GM21367 (cell line): Measurements from ENCODE around the gene CFAP73.
"Not testable (repeated sequence)": the region's sequence is repeated elsewhere in the genome, so short reads cannot be mapped to it uniquely, and the experiment has no call there.

Experiments used
- ATAC-seq: cut with Tn5 transposase; IDR thresholded peaks from one replicate; pipeline ENCODE4 v1.9.1; 2021; ENCODE audit not compliant: unreplicated experiment

The CFAP73 gene

GRCh38 chr12:113185180-113186032 lies 35.9 kb downstream of the CFAP73 start, which contains the start of the genes DDX54 and RITA1:
TSS of gene DDX54 (minus strand) at chr12:113185478. CDS start at chr12:113185451, 27 bp downstream.
TSS of gene RITA1 (plus strand) at chr12:113185721. CDS start at chr12:113186747, 1,026 bp downstream.
- peak; percentile 43 for ATAC-seq

- no peak for ATAC-seq
Measured at GRCh38 chr12:113186033-113186365, 36.5 kb downstream of the CFAP73 start.

DNA sequence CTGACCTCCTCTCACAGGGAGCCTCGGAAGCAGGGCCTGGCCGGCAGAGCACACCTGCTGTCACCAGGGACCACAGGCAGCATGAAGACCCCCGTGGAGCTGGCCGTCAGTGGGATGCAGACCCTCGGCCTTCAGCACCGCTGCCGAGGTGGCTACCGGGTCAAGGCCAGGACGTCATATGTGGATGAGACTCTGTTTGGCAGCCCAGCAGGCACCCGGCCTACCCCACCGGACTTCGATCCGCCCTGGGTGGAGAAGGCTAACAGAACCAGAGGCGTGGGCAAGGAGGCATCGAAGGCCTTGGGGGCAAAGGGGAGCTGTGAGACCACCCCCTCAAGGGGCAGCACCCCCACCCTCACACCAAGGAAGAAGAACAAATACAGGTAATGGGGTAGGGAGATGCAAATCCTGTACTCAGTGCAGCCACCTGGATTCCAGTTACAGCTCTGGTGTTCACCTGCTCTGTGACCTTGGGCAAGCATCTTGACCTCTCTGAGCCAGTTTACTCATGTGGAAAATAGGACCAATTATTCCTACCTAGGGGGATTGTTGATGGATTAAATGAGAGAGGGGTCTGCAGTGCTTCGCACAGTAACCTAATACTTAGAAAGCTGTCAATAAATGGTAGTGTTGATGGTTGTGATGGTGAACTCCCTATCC lies 37.3 kb downstream of the CFAP73 start:
- no peak for ATAC-seq

DNA sequence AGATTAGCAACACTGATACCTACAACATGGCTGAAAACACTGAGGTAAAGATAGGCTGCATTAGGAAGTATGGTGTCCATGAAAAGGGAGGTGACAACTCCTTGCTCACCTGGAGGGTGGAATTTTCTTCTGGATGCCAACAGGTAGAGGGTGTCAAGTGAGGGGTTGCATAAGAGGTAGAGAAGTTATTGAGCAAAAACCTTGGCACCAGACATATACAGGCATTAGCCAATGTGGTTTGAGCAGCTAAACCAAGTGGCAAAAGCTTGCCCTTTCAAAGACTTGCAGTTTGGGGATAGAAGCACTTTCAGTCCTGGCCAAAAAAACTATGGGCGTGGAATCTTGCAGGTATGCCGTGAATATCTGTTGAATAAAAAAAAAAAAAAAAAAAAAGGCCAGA lies 39.8 kb downstream of the CFAP73 start:
- ATAC-seq, result no peak

DNA sequence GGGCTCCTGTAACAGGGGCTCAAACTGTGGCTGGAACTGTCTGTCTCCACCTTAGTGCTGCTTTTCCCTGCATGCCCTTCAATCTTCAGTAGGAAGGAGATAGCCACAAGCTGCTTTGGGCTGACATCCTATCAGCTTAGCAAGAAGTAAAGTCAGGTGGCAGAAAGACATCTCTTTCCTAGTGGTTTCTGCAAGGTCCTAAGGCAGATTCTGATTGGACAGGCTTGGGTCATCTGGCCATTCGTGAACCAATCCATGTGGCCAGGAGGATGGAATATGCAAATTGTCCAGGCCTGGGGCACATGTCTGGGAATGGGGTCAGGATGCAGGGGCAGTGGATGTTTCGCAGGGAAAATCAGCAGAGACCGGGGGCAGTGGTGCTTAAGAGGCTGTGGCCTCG lies 41.2 kb downstream of the CFAP73 start:
- no peak for ATAC-seq

DNA sequence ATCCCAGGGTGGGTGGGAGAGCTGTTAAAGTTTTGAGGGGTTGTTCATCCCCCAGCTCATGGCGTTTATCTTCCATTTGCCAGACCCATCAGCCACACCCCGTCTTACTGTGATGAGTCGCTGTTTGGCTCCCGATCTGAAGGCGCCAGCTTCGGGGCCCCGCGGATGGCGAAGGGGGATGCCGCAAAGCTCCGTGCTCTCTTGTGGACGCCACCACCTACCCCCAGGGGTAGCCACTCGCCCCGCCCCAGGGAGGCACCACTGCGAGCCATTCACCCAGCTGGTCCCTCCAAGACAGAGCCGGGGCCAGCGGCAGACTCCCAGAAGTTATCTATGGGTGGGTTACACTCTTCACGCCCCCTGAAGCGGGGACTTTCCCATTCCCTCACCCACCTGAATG lies 41.7 kb downstream of the CFAP73 start:
- ATAC-seq, result no peak

DNA sequence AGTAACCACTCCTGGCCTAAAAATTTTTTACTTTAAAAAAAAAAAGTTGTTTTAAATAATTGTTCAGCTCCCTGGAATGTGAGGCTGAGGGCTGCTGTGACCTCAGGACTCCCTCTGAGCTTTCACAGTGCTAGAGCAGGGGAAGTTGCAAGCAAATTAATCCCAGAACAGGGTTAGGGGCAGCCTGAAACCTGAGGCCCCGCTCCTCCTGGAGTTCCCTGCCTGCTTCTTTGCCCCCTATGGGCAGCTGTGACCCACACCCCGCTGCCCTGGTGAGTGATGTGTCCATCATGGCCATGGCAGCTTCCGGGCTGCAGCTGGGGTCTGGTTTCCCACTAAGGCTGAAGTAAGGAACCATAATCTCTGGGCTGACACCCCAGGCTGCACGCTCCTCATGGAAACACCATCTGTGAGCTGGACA lies 45.5 kb downstream of the CFAP73 start:
- ATAC-seq, result no peak

DNA sequence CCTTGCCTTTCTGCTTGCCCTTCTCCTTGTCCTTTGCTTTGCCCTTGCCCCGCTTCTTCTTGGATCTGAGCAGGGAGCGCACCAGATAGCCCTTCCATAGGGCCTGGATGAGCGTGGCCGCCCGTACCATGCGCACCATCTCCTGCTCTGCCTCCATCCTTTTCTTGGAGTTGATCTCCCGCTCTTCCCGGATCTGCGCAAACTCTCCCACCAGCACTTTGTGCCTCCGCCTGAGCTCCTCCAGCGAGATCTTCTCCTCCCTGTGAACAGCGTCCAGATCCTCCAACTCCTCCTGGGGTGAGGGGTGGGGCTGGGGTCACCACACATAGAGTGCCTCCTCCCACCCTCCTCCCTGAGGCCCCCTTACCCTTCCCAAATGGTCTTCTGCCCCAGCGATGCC lies 46.1 kb downstream of the CFAP73 start:
- no peak for ATAC-seq

DNA sequence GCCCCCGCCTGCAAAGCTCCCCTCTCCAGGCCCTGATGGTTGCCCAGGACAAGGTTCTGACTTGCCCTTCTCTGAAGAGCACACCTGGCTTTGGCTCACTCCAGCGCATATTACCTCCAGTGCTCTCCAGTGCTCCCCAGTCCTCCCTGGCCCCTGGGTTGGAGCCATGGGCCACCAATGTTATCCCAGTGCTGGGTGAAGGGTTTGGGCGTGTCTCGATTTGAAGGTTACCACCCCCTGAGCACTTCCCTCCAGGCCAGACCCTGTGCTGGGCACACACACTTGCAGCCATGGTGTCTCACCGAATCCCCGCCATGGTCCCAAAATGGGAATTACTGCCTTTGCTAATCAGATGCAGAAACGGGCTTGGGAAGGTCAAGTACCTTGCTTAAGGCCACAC lies 47.1 kb downstream of the CFAP73 start:
- no peak for ATAC-seq

- peak; percentile 74 for ATAC-seq
Measured at GRCh38 chr12:113196990-113197389, 47.5 kb downstream of the CFAP73 start.

- no peak for ATAC-seq
Measured at GRCh38 chr12:113197518-113198077, 48.1 kb downstream of the CFAP73 start.

GRCh38 chr12:113198296-113198695 lies 48.8 kb downstream of the CFAP73 start:
- ATAC-seq, result no peak

DNA sequence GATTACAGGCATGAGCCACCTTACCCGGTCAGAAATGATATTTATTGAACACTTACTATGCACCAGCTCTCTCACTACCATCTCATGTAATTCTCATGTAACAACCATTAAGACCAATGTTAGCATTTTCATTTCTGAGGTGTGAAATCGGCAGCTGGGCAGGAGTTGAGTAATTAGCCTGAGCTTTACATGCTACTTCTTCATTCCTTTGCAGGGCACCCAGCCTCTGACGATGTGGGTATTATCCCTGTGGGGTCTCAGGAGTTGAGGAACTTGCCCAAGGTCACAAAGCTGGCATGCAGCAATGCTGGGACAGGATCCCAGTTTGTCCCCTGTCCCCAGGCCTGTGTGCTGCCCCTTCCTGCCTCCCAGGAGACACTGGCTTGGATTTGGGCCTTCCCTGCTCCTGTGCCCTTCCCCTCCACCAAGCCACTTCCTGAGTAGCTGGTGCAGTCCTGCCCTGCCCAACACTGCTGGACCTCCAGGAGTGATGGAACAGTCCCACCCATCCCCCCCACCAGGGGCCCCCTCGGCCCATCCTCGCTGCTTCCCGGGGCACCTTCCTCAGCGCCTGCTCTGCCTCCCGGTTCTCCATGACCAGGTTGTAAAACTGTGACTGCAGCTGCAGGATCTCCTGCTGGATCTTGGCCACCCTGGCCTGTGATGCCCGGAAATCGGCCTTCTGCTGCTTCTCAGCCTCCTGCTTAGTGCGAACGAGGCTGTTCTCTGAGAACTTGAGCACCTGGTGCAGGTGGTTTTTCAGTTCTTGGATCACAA lies 50.7 kb downstream of the CFAP73 start:
- no peak for ATAC-seq

GRCh38 chr12:113201187-113202177 lies 52.0 kb downstream of the CFAP73 start:
- ATAC-seq, result no peak

DNA sequence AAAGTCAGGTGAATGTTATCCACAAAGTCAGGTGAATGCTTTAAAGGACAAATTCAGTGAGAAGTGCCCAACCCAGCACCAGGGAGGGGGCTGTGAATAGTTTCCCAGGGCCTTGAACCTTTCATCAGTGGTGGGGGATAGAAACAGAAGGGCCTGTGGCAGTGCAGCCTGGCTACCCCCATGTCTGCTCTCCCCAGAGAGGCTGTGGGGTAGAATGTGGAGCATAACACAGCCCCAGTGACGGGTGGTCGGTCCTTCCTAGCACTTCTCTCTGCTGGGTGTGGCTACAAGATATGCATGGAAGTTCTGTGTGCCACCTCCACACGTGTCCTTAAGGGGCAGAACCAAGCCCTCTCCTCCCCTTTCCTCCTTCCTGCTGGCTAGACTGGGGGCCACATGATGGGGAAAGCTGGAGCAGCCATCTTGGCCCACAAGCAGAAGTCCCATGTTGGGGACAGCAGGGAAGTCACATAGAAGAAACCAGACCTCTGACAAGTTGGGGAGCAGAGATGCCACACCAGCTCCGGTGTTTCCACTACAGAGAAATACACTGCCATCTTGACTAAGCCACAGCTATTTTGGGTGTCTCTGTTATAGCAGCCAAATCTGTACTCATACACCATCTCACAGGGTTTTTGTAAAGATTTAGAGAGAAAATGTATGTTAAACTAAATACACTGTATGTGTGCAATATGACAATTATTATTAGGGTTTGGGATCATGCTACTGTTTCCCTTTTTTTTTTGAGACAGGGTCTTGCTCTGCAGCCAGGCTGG lies 53.0 kb downstream of the CFAP73 start:
- no peak for ATAC-seq

- no peak for ATAC-seq
Measured at GRCh38 chr12:113203852-113204760, 54.6 kb downstream of the CFAP73 start.

DNA sequence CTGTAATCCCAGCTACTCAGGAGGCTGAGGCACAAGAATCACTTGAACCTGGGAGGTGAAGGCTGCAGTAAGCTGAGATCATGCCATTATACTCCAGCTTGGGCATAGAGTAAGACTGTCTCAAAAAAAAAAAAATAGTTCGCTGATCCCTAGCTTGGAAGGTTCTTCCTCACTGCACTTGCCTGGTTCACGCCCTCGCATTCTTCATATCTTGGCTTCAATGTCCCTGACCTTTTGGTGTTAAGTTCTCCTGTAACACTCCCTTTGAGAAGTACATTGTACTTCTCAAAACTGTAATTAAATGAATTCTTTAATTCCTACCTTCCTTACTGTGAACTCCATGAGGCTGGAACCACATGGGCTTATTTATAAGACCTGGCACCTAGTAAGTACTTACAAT lies 55.3 kb downstream of the CFAP73 start:
- ATAC-seq, result no peak

DNA sequence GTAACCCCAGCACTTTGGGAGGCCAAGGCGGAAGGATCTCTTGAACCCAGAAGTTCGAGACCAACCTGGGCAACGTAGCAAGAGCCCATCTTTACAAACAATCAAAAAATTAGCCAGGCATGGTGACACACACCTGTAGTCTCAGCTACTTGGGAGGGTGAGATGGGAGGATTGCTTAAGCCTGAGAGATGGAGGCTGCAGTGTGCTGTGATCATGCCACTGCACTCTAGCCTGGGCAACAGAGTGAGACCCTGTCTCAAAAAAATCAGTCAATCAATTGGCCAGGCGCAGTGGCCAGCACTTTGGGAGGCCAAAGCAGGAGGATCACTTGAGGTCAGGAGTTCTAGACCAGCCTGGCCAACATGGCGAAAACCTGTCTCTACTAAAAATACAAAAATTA lies 57.3 kb downstream of the CFAP73 start:
- ATAC-seq, result not testable (repeated sequence)
